ENCODE data around the gene TOLLIP.
"Not testable (repeated sequence)": the region's sequence is repeated elsewhere in the genome, so short reads cannot be mapped to it uniquely, and the experiment has no call there.

The TOLLIP gene

DNA sequence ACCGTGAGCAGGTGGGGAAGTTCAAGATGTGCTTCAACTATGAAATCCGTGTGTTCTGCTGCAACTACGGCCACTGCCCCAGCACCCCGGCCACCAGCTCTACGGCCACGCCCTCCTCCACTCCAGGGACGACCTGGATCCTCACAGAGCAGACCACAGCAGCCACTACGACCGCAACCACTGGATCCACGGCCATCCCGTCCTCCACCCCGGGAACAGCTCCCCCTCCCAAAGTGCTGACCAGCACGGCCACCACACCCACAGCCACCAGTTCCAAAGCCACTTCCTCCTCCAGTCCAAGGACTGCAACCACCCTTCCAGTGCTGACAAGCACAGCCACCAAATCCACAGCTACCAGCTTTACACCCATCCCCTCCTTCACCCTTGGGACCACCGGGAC lies 63.7 kb downstream of the TOLLIP start:
- H3K4me1 ChIP-seq (ENCODE audit: insufficient read depth, poor library complexity, severe bottlenecking); H3K9me3 ChIP-seq (ENCODE audit: severe bottlenecking); H3K27me3 ChIP-seq (ENCODE audit: insufficient read depth, poor library complexity, severe bottlenecking); H3K4me3 ChIP-seq (ENCODE audit: severe bottlenecking); DNase-seq (ENCODE audit: low spot score); ATAC-seq (ENCODE audit: low read depth); H3K27ac ChIP-seq (ENCODE audit: poor library complexity, severe bottlenecking); H3K36me3 ChIP-seq (ENCODE audit: low read depth): not testable (repeated sequence)

DNA sequence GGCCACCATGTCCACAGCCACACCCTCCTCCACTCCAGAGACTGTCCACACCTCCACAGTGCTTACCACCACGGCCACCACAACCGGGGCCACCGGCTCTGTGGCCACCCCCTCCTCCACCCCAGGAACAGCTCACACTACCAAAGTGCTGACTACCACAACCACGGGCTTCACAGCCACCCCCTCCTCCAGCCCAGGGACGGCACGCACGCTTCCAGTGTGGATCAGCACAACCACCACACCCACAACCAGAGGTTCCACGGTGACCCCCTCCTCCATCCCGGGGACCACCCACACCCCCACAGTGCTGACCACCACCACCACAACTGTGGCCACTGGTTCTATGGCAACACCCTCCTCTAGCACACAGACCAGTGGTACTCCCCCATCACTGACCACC lies 64.9 kb downstream of the TOLLIP start:
- not testable (repeated sequence) for DNase-seq (ENCODE audit: low spot score); H3K27me3 ChIP-seq (ENCODE audit: insufficient read depth, poor library complexity, severe bottlenecking); H3K36me3 ChIP-seq (ENCODE audit: low read depth); ATAC-seq (ENCODE audit: low read depth); H3K4me1 ChIP-seq (ENCODE audit: insufficient read depth, poor library complexity, severe bottlenecking); H3K9me3 ChIP-seq (ENCODE audit: severe bottlenecking); H3K4me3 ChIP-seq (ENCODE audit: severe bottlenecking); H3K27ac ChIP-seq (ENCODE audit: poor library complexity, severe bottlenecking)

DNA sequence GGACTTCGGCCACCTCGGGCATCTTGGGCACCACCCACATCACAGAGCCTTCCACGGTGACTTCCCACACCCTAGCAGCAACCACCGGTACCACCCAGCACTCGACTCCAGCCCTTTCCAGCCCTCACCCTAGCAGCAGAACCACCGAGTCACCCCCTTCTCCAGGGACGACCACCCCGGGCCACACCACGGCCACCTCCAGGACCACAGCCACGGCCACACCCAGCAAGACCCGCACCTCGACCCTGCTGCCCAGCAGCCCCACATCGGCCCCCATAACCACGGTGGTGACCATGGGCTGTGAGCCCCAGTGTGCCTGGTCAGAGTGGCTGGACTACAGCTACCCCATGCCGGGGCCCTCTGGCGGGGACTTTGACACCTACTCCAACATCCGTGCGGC lies 65.9 kb downstream of the TOLLIP start:
- not testable (repeated sequence) for H3K4me3 ChIP-seq (ENCODE audit: severe bottlenecking); ATAC-seq (ENCODE audit: low read depth); H3K27ac ChIP-seq (ENCODE audit: poor library complexity, severe bottlenecking); H3K4me1 ChIP-seq (ENCODE audit: insufficient read depth, poor library complexity, severe bottlenecking); H3K9me3 ChIP-seq (ENCODE audit: severe bottlenecking); H3K27me3 ChIP-seq (ENCODE audit: insufficient read depth, poor library complexity, severe bottlenecking); H3K36me3 ChIP-seq (ENCODE audit: low read depth); DNase-seq (ENCODE audit: low spot score)

DNA sequence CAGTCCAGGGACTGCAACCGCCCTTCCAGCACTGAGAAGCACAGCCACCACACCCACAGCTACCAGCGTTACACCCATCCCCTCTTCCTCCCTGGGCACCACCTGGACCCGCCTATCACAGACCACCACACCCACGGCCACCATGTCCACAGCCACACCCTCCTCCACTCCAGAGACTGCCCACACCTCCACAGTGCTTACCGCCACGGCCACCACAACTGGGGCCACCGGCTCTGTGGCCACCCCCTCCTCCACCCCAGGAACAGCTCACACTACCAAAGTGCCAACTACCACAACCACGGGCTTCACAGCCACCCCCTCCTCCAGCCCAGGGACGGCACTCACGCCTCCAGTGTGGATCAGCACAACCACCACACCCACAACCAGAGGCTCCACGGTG lies 66.7 kb downstream of the TOLLIP start:
- H3K9me3 ChIP-seq (ENCODE audit: severe bottlenecking); H3K27ac ChIP-seq (ENCODE audit: poor library complexity, severe bottlenecking); H3K4me3 ChIP-seq (ENCODE audit: severe bottlenecking); ATAC-seq (ENCODE audit: low read depth); H3K4me1 ChIP-seq (ENCODE audit: insufficient read depth, poor library complexity, severe bottlenecking); DNase-seq (ENCODE audit: low spot score); H3K36me3 ChIP-seq (ENCODE audit: low read depth); H3K27me3 ChIP-seq (ENCODE audit: insufficient read depth, poor library complexity, severe bottlenecking): not testable (repeated sequence)

DNA sequence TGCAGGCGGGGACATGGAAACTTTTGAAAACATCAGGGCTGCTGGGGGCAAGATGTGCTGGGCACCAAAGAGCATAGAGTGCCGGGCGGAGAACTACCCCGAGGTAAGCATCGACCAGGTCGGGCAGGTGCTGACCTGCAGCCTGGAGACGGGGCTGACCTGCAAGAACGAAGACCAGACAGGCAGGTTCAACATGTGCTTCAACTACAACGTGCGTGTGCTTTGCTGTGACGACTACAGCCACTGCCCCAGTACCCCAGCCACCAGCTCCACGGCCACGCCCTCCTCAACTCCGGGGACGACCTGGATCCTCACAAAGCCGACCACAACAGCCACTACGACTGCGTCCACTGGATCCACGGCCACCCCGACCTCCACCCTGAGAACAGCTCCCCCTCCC lies 67.1 kb downstream of the TOLLIP start:
- no peaks in the 10 kb centered on the region for H3K9me3 ChIP-seq (ENCODE audit: severe bottlenecking)
- no peaks in the 10 kb centered on the region for H3K27me3 ChIP-seq (ENCODE audit: insufficient read depth, poor library complexity, severe bottlenecking)
- ATAC-seq (ENCODE audit: low read depth) (no peak), DNase-seq (ENCODE audit: low spot score) (no peak)
- no peak overlapping the region for H3K4me3 ChIP-seq (ENCODE audit: severe bottlenecking)
- TF ChIP-seq, protein P1, sequence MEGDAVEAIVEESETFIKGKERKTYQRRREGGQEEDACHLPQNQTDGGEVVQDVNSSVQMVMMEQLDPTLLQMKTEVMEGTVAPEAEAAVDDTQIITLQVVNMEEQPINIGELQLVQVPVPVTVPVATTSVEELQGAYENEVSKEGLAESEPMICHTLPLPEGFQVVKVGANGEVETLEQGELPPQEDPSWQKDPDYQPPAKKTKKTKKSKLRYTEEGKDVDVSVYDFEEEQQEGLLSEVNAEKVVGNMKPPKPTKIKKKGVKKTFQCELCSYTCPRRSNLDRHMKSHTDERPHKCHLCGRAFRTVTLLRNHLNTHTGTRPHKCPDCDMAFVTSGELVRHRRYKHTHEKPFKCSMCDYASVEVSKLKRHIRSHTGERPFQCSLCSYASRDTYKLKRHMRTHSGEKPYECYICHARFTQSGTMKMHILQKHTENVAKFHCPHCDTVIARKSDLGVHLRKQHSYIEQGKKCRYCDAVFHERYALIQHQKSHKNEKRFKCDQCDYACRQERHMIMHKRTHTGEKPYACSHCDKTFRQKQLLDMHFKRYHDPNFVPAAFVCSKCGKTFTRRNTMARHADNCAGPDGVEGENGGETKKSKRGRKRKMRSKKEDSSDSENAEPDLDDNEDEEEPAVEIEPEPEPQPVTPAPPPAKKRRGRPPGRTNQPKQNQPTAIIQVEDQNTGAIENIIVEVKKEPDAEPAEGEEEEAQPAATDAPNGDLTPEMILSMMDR (IDR thresholded peaks at IDR 0.05; ENCODE audit: poor library complexity, severe bottlenecking), result no peak
- H3K4me1 ChIP-seq (ENCODE audit: insufficient read depth, poor library complexity, severe bottlenecking), result no peaks in the 10 kb centered on the region
- no peak overlapping the region for H3K27ac ChIP-seq (ENCODE audit: poor library complexity, severe bottlenecking)
- no peaks in the 10 kb centered on the region for H3K36me3 ChIP-seq (ENCODE audit: low read depth)

DNA sequence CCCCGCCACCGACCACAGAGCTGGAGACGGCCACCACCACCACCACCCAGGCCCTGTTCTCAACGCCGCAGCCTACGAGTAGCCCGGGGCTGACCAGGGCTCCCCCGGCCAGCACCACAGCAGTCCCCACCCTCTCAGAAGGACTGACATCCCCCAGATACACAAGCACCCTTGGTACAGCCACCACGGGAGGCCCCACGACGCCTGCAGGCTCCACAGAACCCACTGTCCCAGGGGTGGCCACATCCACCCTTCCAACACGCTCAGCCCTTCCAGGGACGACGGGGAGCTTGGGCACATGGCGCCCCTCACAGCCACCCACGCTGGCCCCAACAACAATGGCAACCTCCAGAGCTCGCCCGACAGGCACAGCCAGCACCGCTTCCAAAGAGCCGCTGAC lies 67.7 kb downstream of the TOLLIP start:
- H3K4me1 ChIP-seq (ENCODE audit: insufficient read depth, poor library complexity, severe bottlenecking), result no peaks in the 10 kb centered on the region
- H3K36me3 ChIP-seq (ENCODE audit: low read depth), result no peaks in the 10 kb centered on the region
- no peak overlapping the region for H3K27ac ChIP-seq (ENCODE audit: poor library complexity, severe bottlenecking)
- TF ChIP-seq, protein P1 (IDR thresholded peaks at IDR 0.05; ENCODE audit: poor library complexity, severe bottlenecking), result no peak
- no peak for ATAC-seq (ENCODE audit: low read depth)
- H3K4me3 ChIP-seq (ENCODE audit: severe bottlenecking), result no peak overlapping the region
- H3K9me3 ChIP-seq (ENCODE audit: severe bottlenecking), result no peaks in the 10 kb centered on the region
- DNase-seq (ENCODE audit: low spot score), result no peak
- no peaks in the 10 kb centered on the region for H3K27me3 ChIP-seq (ENCODE audit: insufficient read depth, poor library complexity, severe bottlenecking)

DNA sequence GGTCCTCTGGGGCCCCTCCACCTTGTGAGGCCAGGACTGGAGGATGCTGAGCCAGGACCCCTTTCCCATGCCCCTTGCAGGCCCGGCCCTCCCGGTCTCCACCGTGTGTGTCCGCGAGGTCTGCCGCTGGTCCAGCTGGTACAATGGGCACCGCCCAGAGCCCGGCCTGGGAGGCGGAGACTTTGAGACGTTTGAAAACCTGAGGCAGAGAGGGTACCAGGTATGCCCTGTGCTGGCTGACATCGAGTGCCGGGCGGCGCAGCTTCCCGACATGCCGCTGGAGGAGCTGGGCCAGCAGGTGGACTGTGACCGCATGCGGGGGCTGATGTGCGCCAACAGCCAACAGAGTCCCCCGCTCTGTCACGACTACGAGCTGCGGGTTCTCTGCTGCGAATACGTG lies 68.7 kb downstream of the TOLLIP start:
- ATAC-seq (ENCODE audit: low read depth) (no peak), DNase-seq (ENCODE audit: low spot score) (no peak)
- Histone ChIP-seq H3K4me1 (ENCODE audit: insufficient read depth, poor library complexity, severe bottlenecking) (no peaks in the 10 kb centered on the region), H3K9me3 (ENCODE audit: severe bottlenecking) (no peaks in the 10 kb centered on the region), H3K27ac (ENCODE audit: poor library complexity, severe bottlenecking) (no peak overlapping the region), H3K36me3 (ENCODE audit: low read depth) (no peaks in the 10 kb centered on the region), H3K27me3 (ENCODE audit: insufficient read depth, poor library complexity, severe bottlenecking) (no peaks in the 10 kb centered on the region), H3K4me3 (ENCODE audit: severe bottlenecking) (no peak overlapping the region)
- TF ChIP-seq, protein P1 (IDR thresholded peaks at IDR 0.05; ENCODE audit: poor library complexity, severe bottlenecking), result no peak

All from RWPE2 (cell line).